SIG-M5 treated with dmso at 0.1 percent for 504 hours (cell line): Measurements from ENCODE around the gene TM7SF2.
"Not testable (repeated sequence)": the region's sequence is repeated elsewhere in the genome, so short reads cannot be mapped to it uniquely, and the experiment has no call there.

ENCODE experiments used
- DNase-seq: peaks from one replicate; lab custom pipeline; 2025; ENCODE audit not compliant: unreplicated experiment; lab: John Stamatoyannopoulos, UW

Gene TM7SF2

DNA sequence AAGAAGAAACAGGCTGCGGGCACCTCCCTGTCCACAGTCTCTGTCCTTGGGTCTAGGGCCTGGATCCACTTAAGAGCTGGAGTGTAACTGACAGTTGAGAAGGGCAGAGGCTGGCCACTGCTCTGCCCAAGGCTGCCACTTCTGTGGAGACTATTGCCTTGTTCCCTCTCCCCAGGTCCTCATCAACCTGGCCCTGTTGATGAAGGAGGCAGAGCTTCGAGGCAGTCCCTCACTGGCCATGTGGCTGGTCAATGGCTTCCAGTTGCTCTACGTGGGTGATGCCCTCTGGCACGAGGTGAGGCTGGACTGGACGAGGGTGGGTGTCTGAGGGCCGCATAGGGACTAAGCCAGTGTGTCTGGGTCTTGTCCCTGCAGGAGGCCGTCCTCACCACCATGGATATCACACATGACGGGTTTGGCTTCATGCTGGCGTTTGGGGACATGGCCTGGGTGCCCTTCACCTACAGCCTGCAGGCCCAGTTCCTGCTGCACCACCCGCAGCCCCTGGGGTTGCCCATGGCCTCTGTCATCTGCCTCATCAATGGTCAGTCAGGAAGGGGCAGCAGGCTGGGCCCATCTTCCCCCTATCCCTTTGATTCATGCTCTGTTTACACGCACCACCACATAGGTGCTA is 3.0 kb downstream of the TM7SF2 start:
- no peak for DNase-seq

DNA sequence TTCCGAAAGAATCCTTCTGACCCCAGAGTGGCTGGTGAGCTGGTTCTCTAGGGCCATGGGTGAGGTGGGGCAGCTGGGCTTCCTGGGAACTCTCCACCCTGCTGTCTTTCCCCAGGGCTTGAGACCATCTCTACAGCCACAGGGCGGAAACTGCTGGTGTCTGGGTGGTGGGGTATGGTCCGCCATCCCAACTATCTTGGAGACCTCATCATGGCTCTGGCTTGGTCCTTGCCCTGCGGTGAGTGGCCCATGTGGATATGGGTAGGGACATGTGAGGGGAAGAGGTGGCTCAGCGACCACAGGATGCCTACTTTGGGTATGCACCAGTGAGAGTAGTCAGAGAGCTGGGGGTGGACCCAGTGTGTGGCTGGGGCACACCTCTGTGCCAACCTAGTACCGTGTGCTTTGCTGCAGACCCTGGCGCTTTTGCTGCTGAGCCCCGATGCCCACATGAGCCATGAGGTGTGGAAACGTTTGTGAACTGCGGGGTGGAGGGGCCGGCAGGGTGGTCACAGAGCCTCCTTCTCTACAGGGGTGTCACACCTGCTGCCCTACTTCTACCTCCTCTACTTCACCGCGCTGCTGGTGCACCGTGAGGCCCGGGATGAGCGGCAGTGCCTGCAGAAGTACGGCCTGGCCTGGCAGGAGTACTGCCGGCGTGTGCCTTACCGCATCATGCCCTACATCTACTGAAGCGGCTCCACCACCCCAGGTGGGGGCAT is 3.9 kb downstream of the TM7SF2 start:
- DNase-seq: no peak

DNA sequence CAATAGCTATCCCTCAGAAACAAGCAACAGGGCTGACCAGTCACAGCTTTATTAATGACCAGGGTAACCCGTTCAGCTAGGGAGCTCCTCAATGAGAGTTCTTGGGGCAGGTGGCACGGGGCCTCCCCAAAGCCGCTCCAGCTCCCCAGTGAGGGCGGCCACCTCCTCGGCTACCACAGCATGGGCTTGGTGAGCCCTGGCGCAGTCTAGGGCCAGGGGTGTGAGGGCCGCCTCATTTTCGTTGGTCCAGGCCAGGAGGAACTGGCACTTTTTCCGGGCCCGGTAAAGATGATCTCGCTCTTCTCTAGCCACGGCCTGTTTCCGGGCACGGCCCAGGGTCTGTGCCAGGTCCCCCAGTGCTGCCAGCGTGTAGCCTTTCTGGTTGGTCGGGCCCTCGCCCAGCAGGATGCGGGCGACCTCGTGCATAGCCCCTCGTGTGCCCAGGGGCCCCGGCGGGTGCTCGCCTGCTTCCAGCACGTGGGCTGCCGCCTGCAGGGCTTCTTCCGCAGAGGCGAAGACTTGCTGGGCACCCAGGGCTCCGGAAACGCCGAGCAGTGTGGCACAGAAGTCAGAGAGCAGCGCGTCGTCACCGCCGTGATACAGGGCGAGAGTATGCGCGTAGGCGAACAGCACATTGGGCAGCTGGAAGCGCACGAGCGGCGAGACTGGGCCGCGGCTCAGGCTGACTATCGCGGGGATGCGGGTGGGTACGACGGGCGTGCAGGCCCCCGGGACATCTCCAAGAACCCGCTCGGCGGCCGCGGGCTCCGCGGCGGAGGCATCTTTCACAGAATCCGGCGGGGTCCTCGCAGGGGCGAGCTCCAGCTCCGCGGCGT is 4.9 kb downstream of the TM7SF2 start:
- no peak for DNase-seq

DNA sequence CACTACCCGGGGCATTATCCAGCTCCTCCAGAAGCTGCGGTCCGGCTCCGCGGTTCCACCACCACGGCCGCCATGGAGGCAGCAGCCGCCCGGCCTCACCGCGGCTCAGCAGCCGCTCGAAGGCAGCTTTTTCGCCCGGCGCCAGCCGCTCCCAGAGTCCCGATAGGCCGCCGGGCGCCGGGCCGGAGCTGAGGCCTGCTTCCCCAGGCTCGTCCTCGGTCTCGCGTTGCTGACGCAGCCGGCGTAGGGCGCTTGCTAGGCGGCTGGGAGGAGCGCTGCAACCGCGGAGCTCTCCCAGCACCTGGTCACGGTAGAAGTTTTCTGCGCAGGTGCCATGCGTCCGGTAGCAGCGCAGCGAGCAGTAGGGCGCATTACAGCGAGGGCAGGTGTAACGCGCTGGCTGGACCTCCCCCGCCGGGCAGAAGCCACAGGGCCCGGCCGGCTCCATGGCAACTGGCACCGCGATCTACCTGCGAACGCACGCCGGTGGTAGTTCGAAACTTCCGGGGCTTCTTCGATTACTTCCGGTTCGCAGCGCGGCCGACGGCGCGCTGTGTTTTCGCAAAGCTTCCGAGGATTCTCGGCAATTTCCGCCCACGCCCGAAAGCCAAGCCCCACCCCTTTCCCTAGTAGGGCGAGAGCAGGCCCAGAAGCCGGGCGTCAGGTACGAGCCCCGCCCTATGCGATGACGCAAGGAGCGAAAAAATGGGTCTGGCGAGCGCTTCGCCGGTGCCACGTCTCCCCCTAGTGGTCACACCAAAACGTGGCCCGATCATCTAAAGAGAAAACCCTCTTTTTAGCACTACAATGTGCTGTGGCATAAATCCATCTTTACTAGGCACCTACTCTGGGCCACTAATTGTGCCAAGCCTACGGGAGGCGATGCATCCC is 5.8 kb downstream of the TM7SF2 start, which contains the start of gene ZNHIT2:
ZNHIT2 (minus strand) TSS at position 496 of the 891 bp plus-strand sequence; CDS start at position 448, 48 bp downstream.
- DNase-seq: peak; percentile 95

DNA sequence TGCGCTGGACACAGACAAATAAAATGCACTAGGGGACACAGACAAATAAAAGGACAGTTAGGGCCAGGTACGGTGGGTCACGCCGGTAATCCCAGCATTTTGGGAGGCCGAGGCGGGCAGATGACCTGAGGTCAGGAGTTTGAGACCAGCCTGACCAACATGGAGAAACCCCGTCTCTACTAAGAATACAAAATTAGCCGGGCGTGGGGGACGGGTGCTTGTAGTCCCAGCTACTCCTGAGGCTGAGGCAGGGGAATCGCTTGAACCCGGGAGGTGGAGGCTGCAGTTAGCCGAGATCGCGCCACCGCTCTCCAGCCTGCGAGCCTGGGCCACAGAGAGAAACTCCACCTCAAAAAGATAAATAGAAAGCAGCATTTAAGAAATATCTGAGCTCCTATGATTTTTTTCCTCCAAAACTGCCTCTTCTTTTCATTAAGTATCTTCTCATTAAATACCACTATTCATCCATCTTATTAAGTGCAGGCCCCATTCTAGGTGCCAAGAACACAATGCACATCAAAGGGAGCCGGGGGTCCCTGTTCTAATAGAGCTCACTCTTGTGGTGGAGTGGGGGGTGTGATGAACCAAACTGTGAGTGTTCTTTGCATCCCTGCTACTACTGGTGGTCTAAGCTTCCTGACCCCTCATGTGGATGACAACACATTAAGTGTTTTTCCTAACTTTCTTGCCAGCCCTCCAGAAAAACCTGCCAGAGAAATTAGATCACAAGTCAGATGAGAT is 6.6 kb downstream of the TM7SF2 start:
- no peak for DNase-seq

GRCh38 chr11:65118891-65119669 is 7.4 kb downstream of the TM7SF2 start:
- not testable (repeated sequence) for DNase-seq

DNA sequence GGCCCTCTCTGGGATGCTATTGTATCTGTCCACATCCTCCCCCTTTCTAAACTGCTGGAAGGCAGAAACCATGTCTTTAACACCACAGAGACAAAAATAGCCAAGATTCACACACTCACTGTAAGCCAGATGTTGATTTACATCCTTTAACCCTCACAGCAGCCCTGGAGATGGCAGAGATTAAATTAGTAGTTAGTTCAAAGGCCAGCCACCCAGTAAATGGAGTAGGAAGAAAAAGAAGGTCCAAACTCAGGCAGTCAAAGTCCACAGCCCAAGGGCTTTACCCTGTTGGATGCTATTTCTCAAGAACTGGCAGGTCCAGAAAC is 8.0 kb downstream of the TM7SF2 start:
- DNase-seq: no peak

DNA sequence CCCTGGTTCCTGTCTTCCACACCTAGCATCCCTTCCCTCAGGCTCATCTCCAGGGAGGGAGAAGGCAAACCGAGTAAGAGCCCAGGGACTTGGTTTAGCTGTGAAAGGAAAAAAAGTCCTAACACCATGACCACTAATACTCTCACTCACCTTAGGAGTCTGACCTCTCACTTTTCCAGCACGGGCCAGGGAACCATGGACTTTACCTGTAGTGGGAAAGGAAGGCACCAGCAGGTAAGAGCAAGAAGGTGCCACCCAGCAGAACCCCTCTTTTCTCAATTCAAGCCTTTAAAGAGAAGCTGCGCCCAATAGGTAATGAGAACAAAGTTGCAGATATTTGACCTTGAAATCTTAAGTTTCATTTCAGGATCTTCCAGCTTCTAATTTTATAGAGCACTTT is 9.2 kb downstream of the TM7SF2 start:
- no peak for DNase-seq

- DNase-seq: no peak
These were observed 9.8 kb downstream of the TM7SF2 start for GRCh38 chr11:65121447-65121864.

- DNase-seq: peak; percentile 98
These were observed 10.4 kb downstream of the TM7SF2 start, which contains the start of the genes FAU and MRPL49 for GRCh38 chr11:65121865-65122696. FAU (minus strand) TSS chr11:65122134; CDS start chr11:65121813, 321 bp downstream. MRPL49 (plus strand) TSS chr11:65122321; CDS start chr11:65122347, 26 bp downstream.

DNA sequence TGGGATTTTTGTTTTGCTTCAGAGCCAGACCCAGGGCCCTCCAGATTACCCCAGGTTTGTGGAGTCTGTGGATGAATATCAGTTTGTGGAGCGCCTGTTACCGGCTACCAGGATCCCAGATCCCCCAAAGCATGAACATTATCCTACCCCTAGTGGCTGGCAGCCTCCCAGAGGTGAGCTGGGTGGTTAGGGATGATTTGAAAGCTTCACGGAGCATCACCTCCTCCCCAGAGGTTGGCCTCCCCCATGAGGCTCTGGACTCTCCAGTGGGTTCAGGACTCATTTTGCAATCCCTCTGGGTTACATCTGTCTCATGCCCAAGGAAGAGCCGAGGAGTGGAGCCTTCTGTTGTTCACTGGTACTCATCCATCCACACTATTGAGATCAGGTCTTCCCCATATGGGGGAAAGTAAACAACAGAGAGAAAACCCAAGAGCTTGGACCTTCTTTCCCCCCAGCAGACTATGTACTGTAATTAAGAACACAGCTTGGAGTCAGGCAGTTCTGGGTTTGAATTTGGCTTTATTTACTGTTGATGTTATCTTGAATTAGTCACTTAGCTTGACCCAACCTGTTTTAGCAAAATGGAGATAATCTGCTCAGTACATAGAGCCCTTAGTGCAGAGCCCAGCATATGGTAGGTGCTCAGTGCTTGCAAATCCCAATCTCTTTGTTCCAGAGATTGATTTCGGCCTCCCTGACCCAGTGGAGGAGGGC is 13.0 kb downstream of the TM7SF2 start:
- no peak for DNase-seq

GRCh38 chr11:65125197-65126056 is 13.8 kb downstream of the TM7SF2 start:
- no peak for DNase-seq

GRCh38 chr11:65126624-65127274 is 15.1 kb downstream of the TM7SF2 start:
- DNase-seq: no peak

DNA sequence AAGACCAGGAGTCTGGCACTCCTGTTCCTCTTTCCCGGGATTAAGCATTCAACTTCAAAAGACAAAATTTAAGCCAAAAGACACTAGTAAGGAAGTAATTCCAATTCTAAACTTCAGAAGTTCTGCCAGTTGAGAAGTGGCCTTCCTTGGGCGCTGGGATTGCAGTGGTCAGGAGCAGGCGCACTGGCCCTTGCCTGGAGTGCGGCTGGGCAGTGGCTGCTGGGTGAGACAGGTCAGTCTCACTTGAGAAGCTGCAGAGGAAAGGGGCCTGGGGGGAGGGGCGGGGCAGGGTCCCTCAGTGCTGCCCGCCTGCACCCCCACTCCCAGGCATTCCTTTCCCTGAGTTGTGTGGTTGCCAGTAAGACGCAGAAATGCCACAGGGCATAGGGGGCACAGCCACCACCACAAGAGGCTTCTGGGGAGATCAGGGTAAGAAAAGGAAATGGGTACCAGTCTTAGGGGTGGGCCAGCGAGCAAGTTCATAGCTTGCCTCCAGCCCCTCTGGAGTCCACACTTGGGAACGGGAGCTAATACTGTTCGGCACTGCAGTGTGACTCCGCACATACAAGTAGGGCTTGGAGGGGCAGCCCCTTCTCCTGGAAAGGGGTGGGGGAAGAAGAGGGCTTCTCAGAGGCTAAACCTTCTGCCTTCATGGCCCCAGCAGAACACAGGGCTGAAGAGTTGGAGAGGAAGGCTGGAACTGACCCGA is 16.0 kb downstream of the TM7SF2 start:
- no peak for DNase-seq
